Adipose tissue (tissue), 3 donors: ENCODE measurements around the gene PSMG2. TPM values are rescaled to one million over a fixed set of nuclear protein-coding genes. Genes with fewer than 3 reads are reported as not detected.

Experiments used
- H3K27ac ChIP-seq: one replicate; pipeline ENCODE4 v1.5.1; 2013; ENCODE audit warnings: low read depth, low read length
- WGBS, 3 donors: extraction: QIAGEN DNeasy Blood & Tissue Kit; methylation state at CpG; one replicate each; pipeline ENCODE4 v1.1.7; 2013; 5-methylcytosine and 5-hydroxymethylcytosine counted together
- polyA plus RNA-seq, 3 donors: library from polyadenylated mRNA; stranded (reverse); fragments of 200-250 nt; gene quantifications; one replicate each; pipeline ENCODE4 v1.2.3, GENCODE V29; 2013
- donor health status: healthy with polysubstance abuse.
- donor health status: Bipolar disorder and iron deficiency.
- donor health status: healthy.

The PSMG2 gene
- polyA plus RNA-seq, 3 donors = 61.3 to 116 (median 73.4) TPM

- H3K27ac ChIP-seq = no peak overlapping the region
- 0 to 5% (median 0%) methylated on average over 2 of the region's 2 CpGs for WGBS, 3 donors
These were observed 822 bp downstream of the PSMG2 start for GRCh38 chr18:12703664-12704063.

- 93 to 98% (median 95%) methylated on average over 5 of the region's 5 CpGs for WGBS, 3 donors
- no peak overlapping the region for H3K27ac ChIP-seq
These were observed 8.6 kb downstream of the PSMG2 start for GRCh38 chr18:12711446-12711845.

GRCh38 chr18:12721495-12722275 is 18.8 kb downstream of the PSMG2 start:
- WGBS, 3 donors = 71 to 89% (median 82%) methylated on average over 5 of the region's 5 CpGs

GRCh38 chr18:12722731-12723130 is 19.9 kb downstream of the PSMG2 start:
- 83 to 91% (median 84%) methylated on average over 7 of the region's 7 CpGs for WGBS, 3 donors
- H3K27ac ChIP-seq = no peak overlapping the region

More at GRCh38 chr18:12721495-12722275, 18.8 kb downstream of the PSMG2 start:
- H3K27ac ChIP-seq = no peak overlapping the region

- H3K27ac ChIP-seq = no peak overlapping the region
- 52 to 61% (median 54%) methylated on average over 4 of the region's 4 CpGs for WGBS, 3 donors
These were observed 23.5 kb downstream of the PSMG2 start for GRCh38 chr18:12726331-12726730.

- 62 to 64% (median 62%) methylated on average over 14 of the region's 14 CpGs for WGBS, 3 donors
- H3K27ac ChIP-seq = no peak overlapping the region
These were observed 24.1 kb downstream of the PSMG2 start for GRCh38 chr18:12726774-12727550.

- WGBS, 3 donors = 78 to 87% (median 84%) methylated on average over 19 of the region's 19 CpGs
- H3K27ac ChIP-seq = no peak overlapping the region
These were observed 34.5 kb downstream of the PSMG2 start for GRCh38 chr18:12737243-12737902.

- H3K27ac ChIP-seq = no peak overlapping the region
- WGBS, 3 donors = 78 to 81% (median 78%) methylated on average over 6 of the region's 6 CpGs
These were observed 38.5 kb downstream of the PSMG2 start for GRCh38 chr18:12741351-12741750.

- no peak overlapping the region for H3K27ac ChIP-seq
- WGBS, 3 donors = 73% methylated on average over 5 of the region's 5 CpGs
These were observed 39.6 kb downstream of the PSMG2 start for GRCh38 chr18:12742453-12742852.

- 0 to 4% (median 4%) methylated on average over 2 of the region's 2 CpGs for WGBS, 3 donors
- no peak overlapping the region for H3K27ac ChIP-seq
These were observed 41.3 kb downstream of the PSMG2 start for GRCh38 chr18:12744103-12744502.

GRCh38 chr18:12745095-12745795 is 42.4 kb downstream of the PSMG2 start:
- 73 to 89% (median 87%) methylated on average over 7 of the region's 7 CpGs for WGBS, 3 donors
- no peak overlapping the region for H3K27ac ChIP-seq

- WGBS, 3 donors = 84 to 86% (median 85%) methylated on average over 8 of the region's 8 CpGs
- H3K27ac ChIP-seq = no peak overlapping the region
These were observed 44.9 kb downstream of the PSMG2 start for GRCh38 chr18:12747530-12748315.

GRCh38 chr18:12748671-12749070 is 45.8 kb downstream of the PSMG2 start:
- H3K27ac ChIP-seq = no peak overlapping the region
- 82 to 95% (median 93%) methylated on average over 5 of the region's 5 CpGs for WGBS, 3 donors

GRCh38 chr18:12749121-12749520 is 46.3 kb downstream of the PSMG2 start:
- 74 to 81% (median 78%) methylated on average over 13 of the region's 13 CpGs for WGBS, 3 donors
- no peak overlapping the region for H3K27ac ChIP-seq

- no peak overlapping the region for H3K27ac ChIP-seq
- WGBS, 3 donors = 56 to 82% (median 82%) methylated on average over 14 of the region's 14 CpGs
These were observed 47.4 kb downstream of the PSMG2 start for GRCh38 chr18:12750076-12750714.

- no peak overlapping the region for H3K27ac ChIP-seq
- 89 to 93% (median 91%) methylated on average over 18 of the region's 18 CpGs for WGBS, 3 donors
These were observed 48.1 kb downstream of the PSMG2 start for GRCh38 chr18:12750715-12751502.

- 76 to 90% (median 87%) methylated on average over 5 of the region's 5 CpGs for WGBS, 3 donors
- no peak overlapping the region for H3K27ac ChIP-seq
These were observed 48.7 kb downstream of the PSMG2 start for GRCh38 chr18:12751503-12751884.
